ENCODE results near the gene RIT1. TPM values are rescaled to one million over a fixed set of nuclear protein-coding genes. Genes with fewer than 3 reads are reported as not detected.
A peak's percentile ranks its signal among the peaks of the same experiment; 100 is the strongest.

The RIT1 gene
- total RNA-seq, 1 experiment from 2014 or later: 26.4 TPM

GRCh38 chr1:155877945-155878344 lies 33.2 kb downstream of the RIT1 start:
- Histone ChIP-seq H3K27ac (ENCODE audit: insufficient read length, low read depth, low read length) (no peak overlapping the region), H4K8ac (replicated peaks; ENCODE audit: insufficient read length, low read depth, low read length) (no peak overlapping the region), H3K4ac (ENCODE audit: low read depth, low read length) (no peak overlapping the region), H3T11ph (ENCODE audit: low read length) (no peak overlapping the region), H2BK120ac (ENCODE audit: low read depth, low read length, poor library complexity, severe bottlenecking) (no peak overlapping the region), H3K23me2 (ENCODE audit: insufficient read length, low read depth, low read length, poor library complexity, severe bottlenecking) (no peaks in the 10 kb centered on the region), H4K91ac (ENCODE audit: insufficient read length, low read depth, low read length) (no peak overlapping the region), H3K79me2 (ENCODE audit: insufficient read depth, low read length) (no peaks in the 10 kb centered on the region), H3K18ac (ENCODE audit: insufficient read length, low read depth, low read length) (no peak overlapping the region), H4K5ac (ENCODE audit: insufficient read length, low read depth, low read length) (no peak overlapping the region), H2AFZ (ENCODE audit: low read length) (no peak overlapping the region), H2AK5ac (ENCODE audit: insufficient read length, low read length) (no peak overlapping the region), H2BK5ac (ENCODE audit: insufficient read length, low read length) (no peak overlapping the region), H2BK15ac (ENCODE audit: low read depth, low read length) (no peak overlapping the region), H3K79me1 (ENCODE audit: insufficient read depth, low read depth, low read length, poor library complexity, severe bottlenecking) (no peaks in the 10 kb centered on the region), H3K4me1 (ENCODE audit: insufficient read depth, low read length) (no peaks in the 10 kb centered on the region), H3K4me2 (ENCODE audit: insufficient read depth, insufficient read length, low read length) (no peak overlapping the region), H3K27me3 (ENCODE audit: insufficient read depth, low read length) (no peaks in the 10 kb centered on the region), H3K56ac (ENCODE audit: insufficient read length, low read depth, low read length) (no peak overlapping the region), H3K9me3 (ENCODE audit: control insufficient read depth, low read depth, low read length) (no peaks in the 10 kb centered on the region), H2BK20ac (ENCODE audit: low read depth, low read length, poor library complexity, severe bottlenecking) (no peak overlapping the region), H2BK12ac (ENCODE audit: insufficient read length, low read depth, low read length) (no peak overlapping the region), H3K9ac (ENCODE audit: extremely low read depth, insufficient read length, low read length) (no peak overlapping the region), H3K23ac (ENCODE audit: insufficient read length, low read depth, low read length) (no peak overlapping the region), H4K20me1 (ENCODE audit: control insufficient read depth, insufficient read depth, insufficient read length) (no peaks in the 10 kb centered on the region), H3K14ac (ENCODE audit: insufficient read depth, low read length) (no peak overlapping the region)
- no peak for DNase-seq
- TF ChIP-seq CTCF (conservative IDR thresholded peaks at IDR 0.05): no peak
- H3K4me3 Mint-ChIP-seq: no peak overlapping the region
- no peaks in the 10 kb centered on the region for H3K4me1 Mint-ChIP-seq
- H3K27me3 Mint-ChIP-seq (ENCODE audit: low read depth): peaks cover 3% of the 10 kb centered on the region
- H3K36me3 Mint-ChIP-seq (ENCODE audit: insufficient read depth in 1 of 3, low read depth in 3 of 3): no peaks in the 10 kb centered on the region
- H3K9me3 Mint-ChIP-seq: no peaks in the 10 kb centered on the region
- WGBS (ENCODE audit: extremely low coverage, insufficient read length, low lambda C conversion rate): no CpG with 5 or more reads among the region's 2 CpGs
- H3K27ac Mint-ChIP-seq: peak overlapping the region in 1 of 3 experiments; percentile 29; a peak in 1 of 7 replicates
